Activated T-cell treated with anti-CD3 and anti-CD28 coated beads for 48 hours (primary cell): ENCODE results near the gene PCDHGA1.

Source experiments
- DNase-seq: peaks from one replicate; pipeline ENCODE4 v3.0.0-alpha.2; 2020; ENCODE audit warnings: low read depth

The PCDHGA1 gene

DNA sequence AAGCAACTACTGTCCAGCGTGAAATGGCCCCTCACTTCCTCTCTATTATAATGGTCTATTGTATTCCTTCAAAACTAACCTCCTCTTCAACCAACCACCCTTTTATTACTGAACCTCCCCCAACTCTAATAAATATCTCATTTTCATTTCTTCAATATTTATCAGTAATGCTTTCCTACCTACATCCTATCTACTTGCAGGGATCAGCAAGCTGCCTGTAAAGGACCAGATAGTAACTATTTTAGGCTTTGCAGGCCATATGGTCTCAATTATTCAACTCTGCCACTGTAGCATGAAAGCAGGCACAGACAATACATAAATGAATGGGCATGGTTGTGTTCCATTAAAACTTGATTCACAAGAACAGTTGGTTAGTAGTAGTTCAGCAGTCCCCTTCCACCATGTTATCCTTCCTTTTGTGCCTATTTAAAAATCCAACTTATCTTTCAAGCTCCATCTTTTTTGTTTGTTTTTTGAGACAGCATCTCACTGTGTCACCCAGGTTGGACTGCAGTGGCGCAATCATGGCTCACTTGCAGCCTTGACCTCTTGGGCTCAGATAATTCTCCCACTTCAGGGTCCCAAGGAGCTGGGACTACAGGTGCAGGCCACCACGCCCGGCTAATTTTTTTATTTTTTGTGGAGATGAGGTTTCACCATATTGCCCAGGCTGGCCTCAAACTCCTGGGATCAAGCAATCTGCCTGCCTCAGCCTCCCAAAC is 204.3 kb downstream of the PCDHGA1 start:
- DNase-seq, result no peak

DNA sequence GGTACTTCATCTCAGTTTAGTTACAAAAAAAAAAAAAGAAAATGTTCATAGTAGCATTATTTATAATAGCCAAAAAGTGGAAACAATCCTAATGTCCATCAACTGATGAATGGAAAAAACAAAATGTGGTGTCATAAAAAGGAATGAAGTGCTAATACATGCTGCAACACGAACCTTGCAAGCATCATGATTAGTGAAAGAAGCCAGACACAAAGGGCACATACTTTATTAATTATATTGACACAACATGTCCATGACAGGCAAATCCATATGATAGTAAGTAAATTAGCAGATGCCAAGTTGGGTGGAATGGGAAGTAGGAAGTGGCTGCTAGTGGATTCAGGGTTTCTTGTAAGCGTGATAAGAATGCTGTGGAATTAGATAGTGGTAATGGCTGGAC is 212.7 kb downstream of the PCDHGA1 start:
- DNase-seq, result no peak

DNA sequence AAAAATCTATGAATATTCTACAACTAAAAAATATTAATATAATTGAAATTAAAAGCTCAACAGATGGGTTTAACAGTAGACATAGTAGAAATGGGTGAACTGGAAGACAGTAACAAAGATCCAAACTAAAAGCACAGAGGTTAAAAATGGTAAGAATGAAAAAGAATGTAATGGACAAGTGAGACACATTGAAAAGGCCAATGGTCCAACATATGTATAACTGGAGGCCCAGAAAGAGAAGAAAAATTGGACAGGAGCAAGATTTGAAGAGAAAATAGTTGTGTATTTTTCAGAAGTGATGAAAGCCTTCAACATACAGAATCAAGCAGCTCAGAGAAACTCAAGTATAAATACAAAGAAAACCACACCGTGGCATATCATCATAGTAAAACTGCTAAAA is 217.2 kb downstream of the PCDHGA1 start:
- no peak for DNase-seq

DNA sequence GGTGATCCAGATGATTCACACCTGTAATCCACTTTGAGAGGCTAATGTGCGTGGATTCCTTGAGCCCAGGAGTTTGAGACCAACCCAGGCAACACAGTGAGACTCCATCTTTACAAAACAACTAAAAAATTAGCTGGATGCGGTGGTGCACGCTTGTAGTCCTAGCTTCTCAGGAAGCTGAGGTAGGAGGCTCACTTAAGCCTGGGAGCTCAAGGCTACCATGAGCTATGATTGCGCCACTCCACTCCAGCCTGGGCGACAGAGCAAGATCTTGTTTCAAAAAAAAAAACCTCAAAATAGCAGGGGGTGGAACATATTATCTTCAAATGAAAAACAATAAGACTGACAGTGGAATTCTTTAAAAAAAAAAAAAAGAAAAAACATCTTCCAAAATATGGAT is 217.6 kb downstream of the PCDHGA1 start:
- no peak for DNase-seq

DNA sequence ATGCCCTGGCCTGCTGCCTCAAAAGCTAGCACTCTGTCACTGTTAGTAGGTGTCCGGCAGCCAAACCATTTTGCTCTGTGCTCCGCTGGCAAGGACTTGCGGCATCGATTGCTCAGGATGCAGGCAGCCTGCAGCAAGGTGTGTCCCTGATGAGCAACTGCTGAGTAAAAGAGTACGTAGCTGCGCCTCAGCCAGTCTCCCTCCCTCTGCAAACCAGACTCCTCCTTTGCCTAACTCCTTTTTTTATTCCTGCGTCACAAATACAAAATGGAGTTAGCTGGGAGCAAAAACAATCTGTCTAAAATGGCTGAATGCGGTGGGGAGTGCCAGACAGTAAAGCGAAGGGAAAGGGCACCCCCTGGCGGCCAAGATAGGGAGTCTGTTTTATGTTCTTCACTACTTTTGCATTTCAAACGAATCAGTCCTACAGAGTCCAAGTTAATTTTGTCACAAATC is 227.4 kb downstream of the PCDHGA1 start:
- DNase-seq, result peak; percentile 63

DNA sequence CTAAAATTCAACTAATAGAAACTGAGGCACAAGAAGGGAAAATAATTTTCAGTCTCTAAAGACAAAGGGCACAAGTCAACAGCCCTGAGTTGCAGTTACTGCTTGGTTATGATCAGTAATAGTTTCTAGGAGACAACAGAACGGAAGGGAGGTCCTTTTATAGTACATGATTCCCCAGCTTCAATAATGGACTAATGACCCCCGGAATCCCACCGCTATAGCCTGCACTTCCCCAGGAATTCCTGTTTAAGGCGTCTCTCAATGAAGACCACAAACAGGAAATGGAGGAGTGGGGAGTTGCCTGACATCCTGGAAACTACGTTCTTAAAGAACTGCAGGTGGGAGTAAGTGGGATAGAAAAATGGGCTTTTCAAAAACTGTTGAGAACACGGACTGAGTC is 227.8 kb downstream of the PCDHGA1 start:
- no peak for DNase-seq

DNA sequence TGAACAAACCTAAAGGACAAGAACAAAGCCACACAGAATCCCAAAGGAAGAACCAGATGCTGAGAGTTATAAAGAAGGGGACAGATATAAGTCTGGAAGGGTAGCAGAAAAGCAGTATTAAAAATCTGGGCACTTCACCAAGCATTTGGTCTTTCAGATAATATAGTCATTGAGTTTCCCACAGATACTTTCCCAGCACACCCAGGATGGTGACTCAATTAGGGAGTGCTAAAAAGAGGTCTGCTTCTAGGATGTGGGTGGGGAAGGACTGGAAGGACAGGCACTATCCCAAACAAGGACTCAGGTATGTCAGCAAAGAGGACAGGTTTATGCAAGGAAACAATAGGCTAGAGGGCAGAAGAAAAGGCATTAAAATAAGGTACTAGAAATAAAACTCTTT is 229.1 kb downstream of the PCDHGA1 start:
- DNase-seq, result no peak

DNA sequence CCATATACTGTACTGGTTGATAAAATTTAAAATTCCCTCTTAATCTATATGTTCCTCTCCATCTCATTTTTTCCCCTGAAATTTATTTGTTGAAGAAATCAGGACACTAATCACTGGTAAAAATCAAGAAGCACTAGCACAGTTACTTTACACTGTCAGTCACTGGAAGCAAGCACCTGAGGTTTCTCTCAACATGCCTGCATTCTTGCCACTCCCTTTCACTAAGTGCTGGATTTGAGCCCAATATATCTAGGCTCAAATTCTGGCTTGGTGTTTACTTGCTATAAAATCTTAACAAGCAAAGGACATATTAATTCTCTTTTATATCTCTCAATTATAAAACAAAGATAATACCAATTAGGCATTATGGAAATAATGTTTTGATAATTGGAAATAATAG is 229.8 kb downstream of the PCDHGA1 start:
- no peak for DNase-seq

DNA sequence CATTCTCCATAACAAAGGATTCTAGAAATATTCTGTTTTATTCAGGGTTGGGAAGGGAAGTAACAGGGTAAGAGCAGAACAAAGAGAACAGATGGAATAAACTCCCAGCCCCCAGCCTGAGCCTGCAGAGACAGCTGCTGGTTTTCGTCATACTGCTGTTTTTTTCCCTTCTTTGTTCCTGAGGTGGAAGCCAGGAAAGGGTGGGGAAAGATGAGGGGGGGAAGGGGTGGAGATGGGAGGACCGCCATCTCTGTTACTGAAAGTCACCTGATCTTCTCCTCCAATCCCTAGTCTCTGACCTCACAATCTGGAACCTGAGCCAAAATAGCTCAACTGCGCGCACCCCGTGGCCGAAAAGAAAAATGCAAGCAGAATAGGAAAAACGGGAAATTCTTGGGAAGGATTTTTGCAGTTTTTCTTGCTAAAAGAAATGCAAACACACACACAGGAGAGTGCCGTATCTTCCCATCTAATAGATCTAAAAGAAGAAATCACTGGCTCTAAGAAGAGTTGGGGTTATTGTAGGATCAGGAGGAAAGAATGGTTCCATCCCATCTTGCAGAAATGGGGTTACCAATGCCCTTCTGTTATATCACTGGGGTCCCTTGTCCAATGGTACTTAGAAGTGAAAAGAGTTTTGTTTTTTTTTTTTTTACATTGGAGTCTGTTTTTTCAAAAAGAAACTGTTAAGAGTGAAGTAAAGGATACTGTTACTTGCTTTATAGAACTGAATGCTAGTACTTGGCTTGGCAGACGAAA is 230.6 kb downstream of the PCDHGA1 start:
- no peak for DNase-seq
